Uterus (tissue), 4 donors: Measurements from ENCODE around the gene RAB11FIP3. TPM values are rescaled to one million over a fixed set of nuclear protein-coding genes. Genes with fewer than 3 reads are reported as not detected.

Source experiments
- DNase-seq, 2 donors: peaks; one replicate each; pipeline ENCODE4 v3.0.0-alpha.2; 2019 to 2020
- H3K27ac ChIP-seq, 2 donors: fragments of 200-600 bp; sonication (generic); 1 replicate in 1 of 2; 2 replicates in 1 of 2; pipeline ENCODE4 v1.5.1; 2016 to 2018
- H3K27me3 ChIP-seq, 2 donors: fragments of 200-600 bp; sonication (generic); one replicate each; pipeline ENCODE4 v1.5.1; 2018 to 2019; ENCODE audit warnings: control low read depth in 1 of 2
- H3K36me3 ChIP-seq, 2 donors: fragments of 200-600 bp; sonication (generic); one replicate each; pipeline ENCODE4 v1.5.1; 2019; ENCODE audit warnings: control low read depth in 1 of 2
- H3K4me1 ChIP-seq, 2 donors: fragments of 200-600 bp; sonication (generic); one replicate each; pipeline ENCODE4 v1.5.1; 2018 to 2019; ENCODE audit warnings: control low read depth in 1 of 2
- H3K4me3 ChIP-seq, 2 donors: fragments of 200-600 bp; sonication (generic); 1 replicate in 1 of 2; 2 replicates in 1 of 2; pipeline ENCODE4 v1.5.1; 2018 to 2019; ENCODE audit warnings: mild to moderate bottlenecking in 1 of 2
- H3K9me3 ChIP-seq, 2 donors: fragments of 200-600 bp; sonication (generic); one replicate each; pipeline ENCODE4 v1.5.1; 2019; ENCODE audit warnings: control low read depth in 1 of 2
- POLR2A ChIP-seq, 2 donors: fragments of 450-650 bp; IDR thresholded peaks; one replicate each; pipeline ENCODE4 v1.6.1; 2016; ENCODE audit warnings: antibody characterized with exemption in 2 of 2, mild to moderate bottlenecking in 1 of 2, moderate library complexity in 1 of 2
- intact Hi-C: fragments of 100-400 bp; cut with DNase I; formaldehyde crosslinking; loops from one replicate; pipeline ENCODE4 v1.15.1; 2023; ENCODE audit warnings: low total_unique reads
- total RNA-seq, 4 donors: library from RNA; depleted of rRNA in 3 of 4; stranded (reverse); fragments of >200 nt in 3 of 4; gene quantifications; one replicate each; pipeline versions ENCODE4 v1.1.0 to v1.2.4, GENCODE V29; 2014 to 2023
- TF ChIP-seq, protein P1 (sequence below), 4 experiments: fragments of 200-600 bp in 2 of 4; fragments of 450-650 bp in 2 of 4; sonication (generic) in 2 of 4; IDR thresholded peaks; one replicate each; pipeline ENCODE4 v1.5.1; 2016 to 2019; ENCODE audit warnings: antibody characterized with exemption in 4 of 4, mild to moderate bottlenecking in 2 of 4, moderate library complexity in 1 of 4
- donor health status: DM: yes; HTN: yes; CAD: no.

Gene RAB11FIP3
- total RNA-seq, 4 donors from 2014 or later: 10.5 to 75.0 (median 49.4) TPM

DNA sequence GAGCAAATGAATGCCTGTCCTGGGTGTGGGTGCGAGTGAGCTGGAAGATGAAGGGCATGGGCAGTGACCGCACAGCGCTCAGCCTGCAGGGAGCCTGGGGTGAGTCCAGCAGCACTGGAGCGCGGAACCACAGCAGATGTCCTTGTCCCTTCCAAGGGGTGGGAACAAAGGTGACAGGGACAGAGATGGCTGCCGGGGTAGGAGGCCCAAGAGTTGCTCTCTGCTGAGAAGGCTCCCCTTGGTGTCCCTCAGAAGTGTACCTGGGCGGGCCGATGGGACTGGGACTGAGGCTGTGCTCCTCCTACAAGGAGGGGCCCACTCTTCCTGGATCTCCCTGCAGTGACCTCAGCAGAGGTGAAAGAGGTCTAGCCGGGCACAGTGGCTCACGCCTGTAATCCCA is 36.1 kb upstream of the RAB11FIP3 start:
- Histone ChIP-seq H3K9me3 (no peaks in the 10 kb centered on the region), H3K4me3 (no peak overlapping the region), H3K27ac (no peak overlapping the region), H3K36me3 (no peaks in the 10 kb centered on the region), H3K27me3 (no peaks in the 10 kb centered on the region), H3K4me1 (no peaks in the 10 kb centered on the region)
- TF ChIP-seq, protein P1, sequence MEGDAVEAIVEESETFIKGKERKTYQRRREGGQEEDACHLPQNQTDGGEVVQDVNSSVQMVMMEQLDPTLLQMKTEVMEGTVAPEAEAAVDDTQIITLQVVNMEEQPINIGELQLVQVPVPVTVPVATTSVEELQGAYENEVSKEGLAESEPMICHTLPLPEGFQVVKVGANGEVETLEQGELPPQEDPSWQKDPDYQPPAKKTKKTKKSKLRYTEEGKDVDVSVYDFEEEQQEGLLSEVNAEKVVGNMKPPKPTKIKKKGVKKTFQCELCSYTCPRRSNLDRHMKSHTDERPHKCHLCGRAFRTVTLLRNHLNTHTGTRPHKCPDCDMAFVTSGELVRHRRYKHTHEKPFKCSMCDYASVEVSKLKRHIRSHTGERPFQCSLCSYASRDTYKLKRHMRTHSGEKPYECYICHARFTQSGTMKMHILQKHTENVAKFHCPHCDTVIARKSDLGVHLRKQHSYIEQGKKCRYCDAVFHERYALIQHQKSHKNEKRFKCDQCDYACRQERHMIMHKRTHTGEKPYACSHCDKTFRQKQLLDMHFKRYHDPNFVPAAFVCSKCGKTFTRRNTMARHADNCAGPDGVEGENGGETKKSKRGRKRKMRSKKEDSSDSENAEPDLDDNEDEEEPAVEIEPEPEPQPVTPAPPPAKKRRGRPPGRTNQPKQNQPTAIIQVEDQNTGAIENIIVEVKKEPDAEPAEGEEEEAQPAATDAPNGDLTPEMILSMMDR (IDR thresholded peaks at IDR 0.05): no peak
- no peak for TF ChIP-seq POLR2A (IDR thresholded peaks at IDR 0.05)
- intact Hi-C loops: no loop called here
- no peak for DNase-seq

- intact Hi-C loops: no loop called here
- H3K9me3 ChIP-seq: no peaks in the 10 kb centered on the region
- DNase-seq: peak in 1 of 2 donors; percentile 58
These were observed 33.5 kb upstream of the RAB11FIP3 start for GRCh38 chr16:391885-392335.

DNA sequence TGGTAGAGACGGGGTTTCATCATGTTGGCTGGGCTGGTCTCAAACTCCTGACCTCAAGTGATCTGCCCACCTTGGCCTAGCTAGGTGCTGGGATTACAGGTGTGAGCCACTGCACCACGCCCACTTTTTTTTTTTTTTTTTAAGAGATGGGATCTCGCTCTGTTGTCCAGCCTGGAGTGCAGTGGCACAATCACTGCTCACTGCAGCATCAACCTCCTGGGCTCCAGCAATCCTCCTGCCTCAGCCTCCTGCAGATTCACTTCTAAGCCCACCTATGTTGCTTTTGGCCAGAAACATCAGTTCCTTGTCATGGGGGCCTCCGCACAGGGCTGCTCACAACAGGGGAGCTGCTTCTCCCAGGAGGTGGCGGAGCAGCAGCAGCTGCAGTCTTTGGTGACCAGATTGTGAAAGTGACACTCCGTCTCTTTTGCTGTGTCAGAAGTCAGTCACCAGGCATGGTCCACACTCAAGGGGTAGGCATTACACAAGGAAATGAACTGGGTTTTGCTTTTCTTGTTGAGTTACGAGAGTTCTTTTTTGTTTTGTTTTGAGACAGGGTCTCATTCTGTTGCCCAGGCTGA is 32.9 kb upstream of the RAB11FIP3 start:
- Histone ChIP-seq H3K4me3 (no peak overlapping the region), H3K9me3 (no peaks in the 10 kb centered on the region), H3K4me1 (no peaks in the 10 kb centered on the region), H3K36me3 (no peaks in the 10 kb centered on the region), H3K27ac (no peak overlapping the region), H3K27me3 (no peaks in the 10 kb centered on the region)
- DNase-seq: no peak
- intact Hi-C loops: no loop called here
- TF ChIP-seq POLR2A (IDR thresholded peaks at IDR 0.05): no peak
- TF ChIP-seq, protein P1 (IDR thresholded peaks at IDR 0.05): no peak

More at GRCh38 chr16:391885-392335, 33.5 kb upstream of the RAB11FIP3 start:
- Histone ChIP-seq H3K4me3 (no peak overlapping the region), H3K27ac (no peak overlapping the region), H3K36me3 (no peaks in the 10 kb centered on the region), H3K4me1 (no peaks in the 10 kb centered on the region), H3K27me3 (no peaks in the 10 kb centered on the region)
- TF ChIP-seq POLR2A (IDR thresholded peaks at IDR 0.05): no peak
- TF ChIP-seq, protein P1 (IDR thresholded peaks at IDR 0.05): peak; percentile 16 to 59 (median 52)

GRCh38 chr16:396199-396598 is 29.2 kb upstream of the RAB11FIP3 start:
- Histone ChIP-seq H3K4me1 (peaks cover 2% of the 10 kb centered on the region in 2 donors), H3K9me3 (no peaks in the 10 kb centered on the region), H3K4me3 (peak overlapping the region in 1 of 2 donors; percentile 74), H3K27me3 (no peaks in the 10 kb centered on the region), H3K27ac (peak overlapping the region; percentile 89 to 91), H3K36me3 (no peaks in the 10 kb centered on the region)
- TF ChIP-seq POLR2A (IDR thresholded peaks at IDR 0.05): no peak
- TF ChIP-seq, protein P1 (IDR thresholded peaks at IDR 0.05): no peak
- intact Hi-C loops: no loop called here
- no peak for DNase-seq

GRCh38 chr16:396605-397004 is 28.8 kb upstream of the RAB11FIP3 start:
- intact Hi-C loops: no loop called here

More at GRCh38 chr16:396605-397004, 28.8 kb upstream of the RAB11FIP3 start:
- H3K9me3 ChIP-seq: no peaks in the 10 kb centered on the region
- H3K27ac ChIP-seq: peak overlapping the region; percentile 89 to 91
- H3K4me1 ChIP-seq: peaks cover 2% of the 10 kb centered on the region in 2 donors
- no peaks in the 10 kb centered on the region for H3K36me3 ChIP-seq
- TF ChIP-seq, protein P1 (IDR thresholded peaks at IDR 0.05): no peak
- TF ChIP-seq POLR2A (IDR thresholded peaks at IDR 0.05): no peak
- DNase-seq: peak in 1 of 2 donors; percentile 58
- peak overlapping the region; percentile 34 to 74 for H3K4me3 ChIP-seq
- H3K27me3 ChIP-seq: no peaks in the 10 kb centered on the region
